ENCODE measurements around the gene KCNAB2. TPM values are rescaled to one million over a fixed set of nuclear protein-coding genes. Genes with fewer than 3 reads are reported as not detected.
"Not testable (repeated sequence)": the region's sequence is repeated elsewhere in the genome, so short reads cannot be mapped to it uniquely, and the experiment has no call there.

The KCNAB2 gene
- polyA plus RNA-seq, 3 donors = 3.0 to 11.4 (median 8.1) TPM

- no peak overlapping the region for H3K27ac ChIP-seq (ENCODE audit: low read depth, low read length)
- 69 to 75% (median 74%) methylated on average over 6 of the region's 6 CpGs for WGBS, 3 donors
These were observed 37.0 kb upstream of the KCNAB2 start for GRCh38 chr1:6008696-6009095.

GRCh38 chr1:6009120-6010040, 36.3 kb upstream of the KCNAB2 start:
- WGBS, 3 donors = 82 to 84% (median 83%) methylated on average over 23 of the region's 23 CpGs
- no peak overlapping the region for H3K27ac ChIP-seq (ENCODE audit: low read depth, low read length)

- WGBS, 3 donors = 77 to 86% (median 83%) methylated on average over 10 of the region's 10 CpGs
These were observed 35.1 kb upstream of the KCNAB2 start for GRCh38 chr1:6010554-6010953.

GRCh38 chr1:6011161-6011945, 34.3 kb upstream of the KCNAB2 start:
- 71 to 95% (median 93%) methylated on average over 19 of the region's 19 CpGs for WGBS, 3 donors

More at GRCh38 chr1:6010554-6010953, 35.1 kb upstream of the KCNAB2 start:
- no peak overlapping the region for H3K27ac ChIP-seq (ENCODE audit: low read depth, low read length)

GRCh38 chr1:6011946-6012258, 33.8 kb upstream of the KCNAB2 start:
- 93 to 100% (median 98%) methylated on average over 3 of the region's 3 CpGs for WGBS, 3 donors

More at GRCh38 chr1:6011161-6011945, 34.3 kb upstream of the KCNAB2 start:
- no peak overlapping the region for H3K27ac ChIP-seq (ENCODE audit: low read depth, low read length)

GRCh38 chr1:6012529-6013318, 33.0 kb upstream of the KCNAB2 start:
- no peak overlapping the region for H3K27ac ChIP-seq (ENCODE audit: low read depth, low read length)
- WGBS, 3 donors = 76 to 91% (median 88%) methylated on average over 17 of the region's 17 CpGs

More at GRCh38 chr1:6011946-6012258, 33.8 kb upstream of the KCNAB2 start:
- no peak overlapping the region for H3K27ac ChIP-seq (ENCODE audit: low read depth, low read length)

- H3K27ac ChIP-seq (ENCODE audit: low read depth, low read length) = no peak overlapping the region
- 90 to 94% (median 94%) methylated on average over 12 of the region's 12 CpGs for WGBS, 3 donors
These were observed 32.2 kb upstream of the KCNAB2 start for GRCh38 chr1:6013491-6013890.

GRCh38 chr1:6014130-6014999, 31.3 kb upstream of the KCNAB2 start:
- H3K27ac ChIP-seq (ENCODE audit: low read depth, low read length) = no peak overlapping the region
- WGBS, 3 donors = 78 to 82% (median 80%) methylated on average over 19 of the region's 19 CpGs

GRCh38 chr1:6016191-6016865, 29.4 kb upstream of the KCNAB2 start:
- H3K27ac ChIP-seq (ENCODE audit: low read depth, low read length) = no peak overlapping the region
- 84 to 85% (median 84%) methylated on average over 21 of the region's 21 CpGs for WGBS, 3 donors

- H3K27ac ChIP-seq (ENCODE audit: low read depth, low read length) = not testable (repeated sequence)
- 76 to 83% (median 80%) methylated on average over 7 of the region's 7 CpGs for WGBS, 3 donors
These were observed 28.0 kb upstream of the KCNAB2 start for GRCh38 chr1:6017654-6018053.

- 70 to 85% (median 84%) methylated on average over 15 of the region's 15 CpGs for WGBS, 3 donors
These were observed 26.4 kb upstream of the KCNAB2 start for GRCh38 chr1:6019166-6019845.

GRCh38 chr1:6022193-6022592, 23.5 kb upstream of the KCNAB2 start:
- H3K27ac ChIP-seq (ENCODE audit: low read depth, low read length) = no peak overlapping the region
- 93 to 99% (median 99%) methylated on average over 4 of the region's 4 CpGs for WGBS, 3 donors

More at GRCh38 chr1:6019166-6019845, 26.4 kb upstream of the KCNAB2 start:
- no peak overlapping the region for H3K27ac ChIP-seq (ENCODE audit: low read depth, low read length)

GRCh38 chr1:6023346-6023745, 22.3 kb upstream of the KCNAB2 start:
- H3K27ac ChIP-seq (ENCODE audit: low read depth, low read length) = no peak overlapping the region
- WGBS, 3 donors = 78 to 87% (median 84%) methylated on average over 5 of the region's 5 CpGs

- WGBS, 3 donors = 69 to 95% (median 93%) methylated on average over 6 of the region's 6 CpGs
These were observed 21.3 kb upstream of the KCNAB2 start for GRCh38 chr1:6024376-6024775.

GRCh38 chr1:6025269-6026094, 20.2 kb upstream of the KCNAB2 start:
- 47 to 59% (median 53%) methylated on average over 25 to 29 of the region's 29 CpGs for WGBS, 3 donors
- H3K27ac ChIP-seq (ENCODE audit: low read depth, low read length) = no peak overlapping the region

More at GRCh38 chr1:6024376-6024775, 21.3 kb upstream of the KCNAB2 start:
- no peak overlapping the region for H3K27ac ChIP-seq (ENCODE audit: low read depth, low read length)

Measured in adipose tissue (tissue), 3 donors.